Measurements from ENCODE around the gene GMPS.
"Not testable (repeated sequence)": the region's sequence is repeated elsewhere in the genome, so short reads cannot be mapped to it uniquely, and the experiment has no call there.

GMPS gene

DNA sequence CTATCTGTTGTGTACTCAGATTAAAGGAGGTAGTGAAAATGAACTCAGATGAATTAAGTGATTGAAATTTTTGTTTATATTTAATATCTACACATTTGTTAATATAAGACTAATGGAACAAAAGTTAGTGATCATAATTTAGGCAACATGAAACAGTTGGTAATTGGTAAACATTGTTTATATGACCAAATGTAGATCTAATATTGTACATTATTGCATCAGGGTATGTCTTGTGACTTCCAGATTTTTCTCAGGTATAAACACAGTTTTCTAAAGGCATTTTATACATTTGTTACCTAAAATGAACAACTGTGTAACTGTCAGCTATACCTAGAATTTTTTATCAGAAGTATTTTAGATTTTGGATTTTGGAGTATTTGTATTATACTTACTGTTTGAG lies 14.8 kb downstream of the GMPS start:
- H3K9me3 Mint-ChIP-seq = no peaks in the 10 kb centered on the region
- no peak for ATAC-seq (replicated peaks; ENCODE audit: extremely low read depth, poor library complexity, severe bottlenecking)
- no peaks in the 10 kb centered on the region for H3K36me3 Mint-ChIP-seq (ENCODE audit: insufficient read depth)
- no peak overlapping the region for H3K4me3 Mint-ChIP-seq
- no peak overlapping the region for H3K27ac Mint-ChIP-seq (ENCODE audit: low read depth)
- H3K27me3 Mint-ChIP-seq = no peaks in the 10 kb centered on the region
- no peak for DNase-seq (ENCODE audit: low spot score in 2 of 2)
- peaks cover 47% of the 10 kb centered on the region for H3K4me1 Mint-ChIP-seq

DNA sequence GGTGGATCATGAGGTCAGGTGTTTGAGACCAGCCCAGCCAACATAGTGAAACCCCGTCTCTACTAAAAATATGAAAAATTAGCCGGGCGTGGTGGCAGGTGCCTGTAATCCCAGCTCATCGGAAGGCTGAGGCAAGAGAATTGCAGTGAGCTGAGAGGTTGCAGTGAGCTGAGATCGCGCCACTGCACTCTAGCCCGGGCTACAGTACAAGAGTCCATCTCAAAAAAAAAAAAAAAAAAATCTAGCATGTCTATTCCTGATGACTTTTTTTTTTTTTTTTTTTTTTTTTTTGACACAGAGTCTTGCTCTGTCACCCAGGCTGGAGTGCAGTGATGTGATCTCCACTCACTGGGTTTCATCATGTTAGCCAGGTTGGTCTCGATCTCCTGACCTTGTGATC lies 15.9 kb downstream of the GMPS start:
- H3K4me3 Mint-ChIP-seq; H3K27ac Mint-ChIP-seq (ENCODE audit: low read depth); H3K27me3 Mint-ChIP-seq; ATAC-seq (replicated peaks; ENCODE audit: extremely low read depth, poor library complexity, severe bottlenecking); DNase-seq (ENCODE audit: low spot score in 2 of 2); H3K36me3 Mint-ChIP-seq (ENCODE audit: insufficient read depth); H3K9me3 Mint-ChIP-seq: not testable (repeated sequence)
- peaks cover 51% of the 10 kb centered on the region for H3K4me1 Mint-ChIP-seq

- DNase-seq (ENCODE audit: low spot score in 2 of 2) = no peak
- no peak overlapping the region for H3K27ac Mint-ChIP-seq (ENCODE audit: low read depth)
- peaks cover 45% of the 10 kb centered on the region for H3K4me1 Mint-ChIP-seq
- no peaks in the 10 kb centered on the region for H3K27me3 Mint-ChIP-seq
- no peak for ATAC-seq (replicated peaks; ENCODE audit: extremely low read depth, poor library complexity, severe bottlenecking)
- no peak overlapping the region for H3K4me3 Mint-ChIP-seq
- H3K9me3 Mint-ChIP-seq = no peaks in the 10 kb centered on the region
- H3K36me3 Mint-ChIP-seq (ENCODE audit: insufficient read depth) = no peaks in the 10 kb centered on the region
Measured at GRCh38 chr3:155886915-155887314, 16.5 kb downstream of the GMPS start.

GRCh38 chr3:155889212-155889611 lies 18.8 kb downstream of the GMPS start:
- peaks cover 41% of the 10 kb centered on the region for H3K4me1 Mint-ChIP-seq
- ATAC-seq (replicated peaks; ENCODE audit: extremely low read depth, poor library complexity, severe bottlenecking) (no peak), DNase-seq (ENCODE audit: low spot score in 2 of 2) (no peak)
- H3K9me3 Mint-ChIP-seq = no peaks in the 10 kb centered on the region
- no peak overlapping the region for H3K27ac Mint-ChIP-seq (ENCODE audit: low read depth)
- H3K36me3 Mint-ChIP-seq (ENCODE audit: insufficient read depth) = peaks cover 3% of the 10 kb centered on the region
- H3K27me3 Mint-ChIP-seq = no peaks in the 10 kb centered on the region
- H3K4me3 Mint-ChIP-seq = no peak overlapping the region

GRCh38 chr3:155889952-155890351 lies 19.5 kb downstream of the GMPS start:
- no peak for ATAC-seq (replicated peaks; ENCODE audit: extremely low read depth, poor library complexity, severe bottlenecking)
- Mint-ChIP-seq H3K9me3 (no peaks in the 10 kb centered on the region), H3K4me3 (no peak overlapping the region), H3K27ac (ENCODE audit: low read depth) (no peak overlapping the region), H3K4me1 (peaks cover 35% of the 10 kb centered on the region), H3K27me3 (no peaks in the 10 kb centered on the region), H3K36me3 (ENCODE audit: insufficient read depth) (peaks cover 8% of the 10 kb centered on the region)
- DNase-seq (ENCODE audit: low spot score in 2 of 2) = no peak

- DNase-seq (ENCODE audit: low spot score in 2 of 2) (no peak), ATAC-seq (replicated peaks; ENCODE audit: extremely low read depth, poor library complexity, severe bottlenecking) (no peak)
- peaks cover 35% of the 10 kb centered on the region for H3K4me1 Mint-ChIP-seq
- no peaks in the 10 kb centered on the region for H3K9me3 Mint-ChIP-seq
- H3K27me3 Mint-ChIP-seq = no peaks in the 10 kb centered on the region
- H3K36me3 Mint-ChIP-seq (ENCODE audit: insufficient read depth) = peaks cover 13% of the 10 kb centered on the region
- no peak overlapping the region for H3K27ac Mint-ChIP-seq (ENCODE audit: low read depth)
- no peak overlapping the region for H3K4me3 Mint-ChIP-seq
Measured at GRCh38 chr3:155890671-155891190, 20.3 kb downstream of the GMPS start.

DNA sequence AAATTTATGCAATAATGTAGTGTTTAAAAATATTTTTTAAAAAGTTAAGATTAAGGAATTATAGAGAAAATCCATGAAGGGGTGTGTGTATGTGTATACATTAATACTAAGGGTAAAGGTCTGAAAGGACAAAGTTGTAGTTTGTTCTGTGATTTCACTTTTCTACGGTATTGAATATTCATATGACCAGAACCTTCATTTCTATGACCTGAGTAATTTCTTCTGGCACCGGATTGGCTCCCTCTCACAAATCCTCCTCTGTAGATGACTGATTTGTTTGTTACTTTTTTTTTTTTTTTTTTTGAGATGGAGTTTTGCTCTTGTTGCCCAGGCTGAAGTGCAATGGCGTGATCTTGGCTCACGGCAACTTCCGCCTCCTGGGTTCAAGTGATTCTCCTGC lies 20.9 kb downstream of the GMPS start:
- Mint-ChIP-seq H3K27me3 (no peaks in the 10 kb centered on the region), H3K4me1 (peaks cover 35% of the 10 kb centered on the region), H3K9me3 (no peaks in the 10 kb centered on the region), H3K36me3 (ENCODE audit: insufficient read depth) (peaks cover 13% of the 10 kb centered on the region), H3K27ac (ENCODE audit: low read depth) (no peak overlapping the region), H3K4me3 (no peak overlapping the region)
- DNase-seq (ENCODE audit: low spot score in 2 of 2) = no peak
- no peak for ATAC-seq (replicated peaks; ENCODE audit: extremely low read depth, poor library complexity, severe bottlenecking)

DNA sequence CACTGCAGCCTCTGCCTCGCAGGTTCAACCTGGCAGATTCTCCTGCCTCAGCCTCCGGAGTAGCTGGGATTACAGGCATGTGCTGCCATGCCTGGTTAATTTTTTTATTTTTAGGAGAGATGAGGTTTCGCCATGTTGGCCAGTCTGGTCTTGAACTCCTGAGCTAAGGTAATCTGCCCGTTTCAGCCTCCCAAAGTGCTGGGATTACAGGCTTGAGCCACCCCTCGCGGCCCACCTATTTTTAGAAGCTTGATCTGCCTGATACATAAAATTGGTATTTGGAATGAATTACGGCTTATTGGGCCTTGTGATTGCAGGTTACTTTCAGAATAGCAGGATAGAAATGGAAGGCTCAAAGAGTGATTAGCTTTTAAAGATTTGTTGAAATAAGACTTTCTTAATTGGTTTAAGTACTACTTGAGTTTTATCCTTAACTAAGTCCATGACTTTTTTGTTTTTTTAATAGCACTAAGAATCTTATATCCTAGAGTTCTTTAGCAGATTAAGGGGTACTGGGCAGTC lies 25.0 kb downstream of the GMPS start:
- H3K4me3 Mint-ChIP-seq = no peak overlapping the region
- peaks cover 35% of the 10 kb centered on the region for H3K36me3 Mint-ChIP-seq (ENCODE audit: insufficient read depth)
- no peak overlapping the region for H3K27ac Mint-ChIP-seq (ENCODE audit: low read depth)

DNA sequence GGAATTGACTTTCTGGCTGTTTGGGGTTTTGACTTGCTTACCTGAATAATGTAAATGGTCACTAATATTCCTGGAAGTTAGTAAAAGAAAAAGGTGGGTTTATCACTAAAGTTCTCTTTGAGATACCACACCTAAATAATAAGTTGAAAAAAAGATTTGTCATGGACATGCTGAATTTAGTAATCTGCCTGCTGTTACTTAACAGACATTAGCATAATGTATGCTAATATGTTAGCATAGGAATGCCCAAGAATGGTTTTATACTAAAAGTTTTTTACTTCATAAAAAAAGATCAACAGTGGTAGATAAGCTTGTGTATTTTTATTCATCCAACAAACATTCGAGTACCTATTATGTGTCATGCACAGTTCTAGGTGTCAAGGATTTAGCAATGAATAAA lies 36.5 kb downstream of the GMPS start:
- Mint-ChIP-seq H3K27me3 (no peaks in the 10 kb centered on the region), H3K4me1 (peaks cover 17% of the 10 kb centered on the region), H3K9me3 (peaks cover 5% of the 10 kb centered on the region), H3K4me3 (no peak overlapping the region), H3K27ac (ENCODE audit: low read depth) (no peak overlapping the region), H3K36me3 (ENCODE audit: insufficient read depth) (peaks cover 37% of the 10 kb centered on the region)
- DNase-seq (ENCODE audit: low spot score in 2 of 2) (no peak), ATAC-seq (replicated peaks; ENCODE audit: extremely low read depth, poor library complexity, severe bottlenecking) (no peak)

More for the DNA sequence above, 25.0 kb downstream of the GMPS start:
- Mint-ChIP-seq H3K4me1 (peaks cover 8% of the 10 kb centered on the region), H3K9me3 (no peaks in the 10 kb centered on the region), H3K27me3 (no peaks in the 10 kb centered on the region)
- no peak for ATAC-seq (replicated peaks; ENCODE audit: extremely low read depth, poor library complexity, severe bottlenecking)
- no peak for DNase-seq (ENCODE audit: low spot score in 2 of 2)

- ATAC-seq (replicated peaks; ENCODE audit: extremely low read depth, poor library complexity, severe bottlenecking) (no peak), DNase-seq (ENCODE audit: low spot score in 2 of 2) (no peak)
- Mint-ChIP-seq H3K4me3 (peak overlapping the region; percentile 5), H3K27ac (ENCODE audit: low read depth) (peak overlapping the region; percentile 54), H3K36me3 (ENCODE audit: insufficient read depth) (peaks cover 34% of the 10 kb centered on the region), H3K4me1 (peaks cover 17% of the 10 kb centered on the region), H3K9me3 (peaks cover 5% of the 10 kb centered on the region), H3K27me3 (no peaks in the 10 kb centered on the region)
Measured at GRCh38 chr3:155908086-155908485, 37.6 kb downstream of the GMPS start.

GRCh38 chr3:155908605-155909004 lies 38.2 kb downstream of the GMPS start:
- DNase-seq (ENCODE audit: low spot score in 2 of 2) = no peak
- Mint-ChIP-seq H3K36me3 (ENCODE audit: insufficient read depth) (peaks cover 33% of the 10 kb centered on the region), H3K4me1 (peaks cover 17% of the 10 kb centered on the region), H3K4me3 (no peak overlapping the region), H3K9me3 (peaks cover 5% of the 10 kb centered on the region), H3K27ac (ENCODE audit: low read depth) (peak overlapping the region; percentile 54), H3K27me3 (no peaks in the 10 kb centered on the region)
- no peak for ATAC-seq (replicated peaks; ENCODE audit: extremely low read depth, poor library complexity, severe bottlenecking)

DNA sequence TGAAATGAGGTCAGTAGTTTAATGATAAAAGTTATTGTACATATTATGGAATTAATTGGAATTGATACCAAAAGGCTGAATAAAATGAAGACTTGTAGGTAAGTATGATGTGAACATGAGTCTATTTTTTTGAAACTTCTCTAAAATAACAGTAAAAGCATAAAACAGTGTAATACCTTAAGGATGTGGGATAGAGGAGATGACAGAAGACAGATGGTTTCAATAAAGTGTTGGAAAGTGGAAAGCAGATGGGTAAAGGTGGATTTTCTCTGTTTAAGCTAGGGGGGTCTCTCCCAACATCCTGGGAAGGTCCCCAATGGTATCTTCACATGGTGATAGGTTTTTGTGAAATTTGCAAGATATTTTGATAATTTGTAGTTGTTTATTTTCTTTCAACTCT lies 41.6 kb downstream of the GMPS start:
- ATAC-seq (replicated peaks; ENCODE audit: extremely low read depth, poor library complexity, severe bottlenecking) (no peak), DNase-seq (ENCODE audit: low spot score in 2 of 2) (no peak)
- Mint-ChIP-seq H3K4me3 (no peak overlapping the region), H3K4me1 (peaks cover 17% of the 10 kb centered on the region), H3K9me3 (peaks cover 5% of the 10 kb centered on the region), H3K36me3 (ENCODE audit: insufficient read depth) (peaks cover 53% of the 10 kb centered on the region), H3K27me3 (no peaks in the 10 kb centered on the region), H3K27ac (ENCODE audit: low read depth) (no peak overlapping the region)

DNA sequence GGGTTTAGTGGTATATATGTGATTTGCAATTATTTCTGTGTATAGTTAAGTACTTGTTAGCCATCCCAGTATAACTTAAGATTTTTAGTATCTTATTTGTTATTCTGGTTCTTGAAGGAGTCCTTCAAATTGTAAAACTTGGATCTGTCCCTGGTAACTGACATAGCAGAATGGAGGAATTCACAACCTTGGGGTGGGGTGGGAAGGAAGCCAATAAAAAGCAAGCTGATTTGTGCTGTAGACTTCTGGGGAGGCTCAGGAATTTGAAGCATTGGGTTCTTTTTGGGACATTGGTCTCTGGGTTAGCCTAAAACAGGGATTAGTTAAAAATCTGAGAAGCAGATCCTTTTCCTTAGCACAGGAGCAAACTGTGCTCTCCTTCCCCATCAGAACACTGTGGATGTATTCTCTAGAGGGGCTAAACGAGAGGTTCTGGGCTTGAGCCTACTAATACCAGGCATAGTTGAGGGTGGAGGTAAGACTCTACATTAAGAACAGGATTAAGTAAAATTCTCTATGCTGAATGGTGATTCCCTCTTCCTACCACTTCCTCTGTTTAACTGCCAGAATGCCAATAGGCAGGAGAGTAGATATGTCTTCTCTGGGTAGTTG lies 42.2 kb downstream of the GMPS start:
- H3K4me3 Mint-ChIP-seq = no peak overlapping the region
- H3K27me3 Mint-ChIP-seq = no peaks in the 10 kb centered on the region
- H3K36me3 Mint-ChIP-seq (ENCODE audit: insufficient read depth) = peaks cover 58% of the 10 kb centered on the region
- peaks cover 5% of the 10 kb centered on the region for H3K9me3 Mint-ChIP-seq
- no peak for DNase-seq (ENCODE audit: low spot score in 2 of 2)
- H3K27ac Mint-ChIP-seq (ENCODE audit: low read depth) = no peak overlapping the region
- no peak for ATAC-seq (replicated peaks; ENCODE audit: extremely low read depth, poor library complexity, severe bottlenecking)
- H3K4me1 Mint-ChIP-seq = peaks cover 13% of the 10 kb centered on the region
